Stimulated activated CD4-positive, alpha-beta T cell treated with anti-CD3 and anti-CD28 coated beads, Interleukin-2, amount 100 ng/mL, for 4 hours (primary cell): ENCODE measurements around the gene ADGRV1.
"Not testable (repeated sequence)": the region's sequence is repeated elsewhere in the genome, so short reads cannot be mapped to it uniquely, and the experiment has no call there.

ENCODE experiments used
- DNase-seq: peaks from one replicate; pipeline ENCODE4 v3.0.0-alpha.2; 2020; ENCODE audit warnings: low read depth

Gene ADGRV1

GRCh38 chr5:90947667-90948066, 389.1 kb downstream of the ADGRV1 start:
- DNase-seq = no peak

- DNase-seq = no peak
Measured at GRCh38 chr5:90948969-90949368, 390.4 kb downstream of the ADGRV1 start.

GRCh38 chr5:90949469-90950358, 391.1 kb downstream of the ADGRV1 start:
- DNase-seq = no peak

- DNase-seq = no peak
Measured at GRCh38 chr5:90955001-90955635, 396.5 kb downstream of the ADGRV1 start.

- no peak for DNase-seq
Measured at GRCh38 chr5:90956511-90957097, 398.0 kb downstream of the ADGRV1 start.

GRCh38 chr5:90957906-90958305, 399.3 kb downstream of the ADGRV1 start:
- no peak for DNase-seq

GRCh38 chr5:90959262-90959661, 400.7 kb downstream of the ADGRV1 start:
- no peak for DNase-seq

- DNase-seq = no peak
Measured at GRCh38 chr5:90962481-90962880, 403.9 kb downstream of the ADGRV1 start.

- no peak for DNase-seq
Measured at GRCh38 chr5:90965110-90965685, 406.6 kb downstream of the ADGRV1 start.

- DNase-seq = no peak
Measured at GRCh38 chr5:90967443-90967842, 408.8 kb downstream of the ADGRV1 start.

- no peak for DNase-seq
Measured at GRCh38 chr5:90967851-90968250, 409.3 kb downstream of the ADGRV1 start.

- no peak for DNase-seq
Measured at GRCh38 chr5:90968319-90968718, 409.7 kb downstream of the ADGRV1 start.

GRCh38 chr5:90969945-90970344, 411.3 kb downstream of the ADGRV1 start:
- DNase-seq = not testable (repeated sequence)

GRCh38 chr5:90981177-90981576, 422.6 kb downstream of the ADGRV1 start:
- DNase-seq = no peak

- no peak for DNase-seq
Measured at GRCh38 chr5:90981821-90982220, 423.2 kb downstream of the ADGRV1 start.

GRCh38 chr5:90982576-90982975, 424.0 kb downstream of the ADGRV1 start:
- DNase-seq = no peak

GRCh38 chr5:90983148-90983547, 424.6 kb downstream of the ADGRV1 start:
- no peak for DNase-seq

GRCh38 chr5:90983711-90984124, 425.1 kb downstream of the ADGRV1 start:
- no peak for DNase-seq

- DNase-seq = no peak
Measured at GRCh38 chr5:90985341-90985740, 426.7 kb downstream of the ADGRV1 start.

GRCh38 chr5:90987726-90988125, 429.1 kb downstream of the ADGRV1 start:
- DNase-seq = no peak

- no peak for DNase-seq
Measured at GRCh38 chr5:90991201-90991600, 432.6 kb downstream of the ADGRV1 start.

- DNase-seq = no peak
Measured at GRCh38 chr5:90994796-90995195, 436.2 kb downstream of the ADGRV1 start.

GRCh38 chr5:90996089-90996488, 437.5 kb downstream of the ADGRV1 start:
- DNase-seq = no peak
